ENCODE results near the gene GATB.

GRCh38 chr4:151673908-151674520 lies 86.8 kb downstream of the GATB start:
- TF ChIP-seq CTCF (IDR thresholded peaks at IDR 0.05; ENCODE audit: poor library complexity) (no peak), EZH2 (IDR thresholded peaks at IDR 0.05; ENCODE audit: borderline replicate concordance) (no peak)

Measured in hepatocyte (in vitro differentiated cells).